Right atrium auricular region (tissue), 2 donors: ENCODE data around the gene MMD. TPM values are rescaled to one million over a fixed set of nuclear protein-coding genes. Genes with fewer than 3 reads are reported as not detected.
A peak's percentile ranks its signal among the peaks of the same experiment; 100 is the strongest.

Experiments
- DNase-seq: peaks from one replicate; pipeline ENCODE4 v3.0.0-alpha.2; 2019; ENCODE audit warnings: low spot score
- H3K27ac ChIP-seq, 2 donors: fragments of 200-600 bp; sonication (generic); 1 replicate in 1 of 2; 2 replicates in 1 of 2; pipeline ENCODE4 v1.5.1; 2016 to 2019
- H3K27me3 ChIP-seq, 2 donors: fragments of 200-600 bp; sonication (generic); one replicate each; pipeline versions ENCODE4 v1.5.1 to v1.6.0; 2017 to 2019
- H3K36me3 ChIP-seq: fragments of 200-600 bp; sonication (generic); one replicate; pipeline ENCODE4 v1.5.1; 2016
- H3K4me1 ChIP-seq, 2 donors: fragments of 200-600 bp; sonication (generic); one replicate each; pipeline versions ENCODE4 v1.5.1 to v1.6.0; 2017 to 2019
- H3K4me3 ChIP-seq, 2 donors: fragments of 200-600 bp; sonication (generic); 1 replicate in 1 of 2; 2 replicates in 1 of 2; pipeline ENCODE4 v1.5.1; 2017 to 2019; ENCODE audit warnings: mild to moderate bottlenecking in 1 of 2, moderate library complexity in 1 of 2
- H3K9me3 ChIP-seq, 2 donors: fragments of 200-600 bp; sonication (generic); one replicate each; pipeline ENCODE4 v1.5.1; 2019
- total RNA-seq, 2 donors: library from RNA; depleted of rRNA; stranded (reverse); fragments of >200 nt; gene quantifications; one replicate each; pipeline ENCODE4 v1.1.0, GENCODE V29; 2016
- TF ChIP-seq, protein P1 (sequence below), 2 donors: fragments of 200-600 bp; sonication (generic); IDR thresholded peaks; one replicate each; pipeline ENCODE4 v1.5.1; 2019; ENCODE audit warnings: antibody characterized with exemption in 2 of 2

The MMD gene
- total RNA-seq, 2 donors from 2014 or later, result 12.5 to 17.5 TPM

DNA sequence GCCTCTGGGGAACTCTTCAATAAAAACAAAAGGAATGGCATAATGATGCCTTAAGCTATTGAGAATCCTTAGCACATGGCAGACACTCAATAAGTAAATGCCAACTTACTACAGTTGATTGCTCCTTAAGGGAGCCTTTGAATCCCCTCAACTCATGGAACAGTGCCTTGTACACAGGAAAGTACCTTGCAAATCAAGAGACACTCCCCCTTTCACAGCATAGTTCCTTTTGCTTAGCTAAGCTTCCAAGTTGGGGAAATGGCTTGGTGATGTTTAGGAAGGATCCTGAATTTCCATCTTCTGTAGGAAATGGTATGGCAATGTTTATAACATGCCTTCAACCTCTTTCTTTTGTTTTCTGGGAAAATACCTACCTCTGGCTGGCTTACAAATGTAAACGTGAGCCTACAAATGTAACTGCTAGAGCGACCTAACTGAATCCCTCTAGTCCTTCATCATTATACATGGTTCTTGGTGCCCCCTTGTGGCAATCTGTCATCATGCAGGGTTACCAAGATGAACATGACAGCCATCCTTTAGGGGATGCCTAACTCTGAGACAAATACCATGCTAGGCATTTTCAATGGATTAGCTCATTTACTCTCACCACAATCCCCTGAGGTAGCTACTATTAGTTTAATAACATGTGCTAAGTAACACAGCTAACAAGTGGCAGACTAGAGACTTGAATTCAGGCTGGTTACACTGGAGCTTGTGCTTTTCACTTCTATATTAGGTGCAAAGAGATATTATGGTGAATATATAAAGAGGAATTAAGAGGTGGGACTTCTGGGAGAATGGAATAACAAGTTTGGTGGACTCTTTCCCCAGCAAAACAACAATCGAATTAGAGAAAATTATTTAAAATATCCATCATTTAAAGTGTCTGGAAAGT, 65.0 kb downstream of the MMD start:
- H3K36me3 ChIP-seq, result no peaks in the 10 kb centered on the region
- peaks cover 0 to 18% of the 10 kb centered on the region in 2 donors for H3K9me3 ChIP-seq
- no peaks in the 10 kb centered on the region for H3K4me1 ChIP-seq
- H3K27ac ChIP-seq, result no peak overlapping the region
- TF ChIP-seq, protein P1, sequence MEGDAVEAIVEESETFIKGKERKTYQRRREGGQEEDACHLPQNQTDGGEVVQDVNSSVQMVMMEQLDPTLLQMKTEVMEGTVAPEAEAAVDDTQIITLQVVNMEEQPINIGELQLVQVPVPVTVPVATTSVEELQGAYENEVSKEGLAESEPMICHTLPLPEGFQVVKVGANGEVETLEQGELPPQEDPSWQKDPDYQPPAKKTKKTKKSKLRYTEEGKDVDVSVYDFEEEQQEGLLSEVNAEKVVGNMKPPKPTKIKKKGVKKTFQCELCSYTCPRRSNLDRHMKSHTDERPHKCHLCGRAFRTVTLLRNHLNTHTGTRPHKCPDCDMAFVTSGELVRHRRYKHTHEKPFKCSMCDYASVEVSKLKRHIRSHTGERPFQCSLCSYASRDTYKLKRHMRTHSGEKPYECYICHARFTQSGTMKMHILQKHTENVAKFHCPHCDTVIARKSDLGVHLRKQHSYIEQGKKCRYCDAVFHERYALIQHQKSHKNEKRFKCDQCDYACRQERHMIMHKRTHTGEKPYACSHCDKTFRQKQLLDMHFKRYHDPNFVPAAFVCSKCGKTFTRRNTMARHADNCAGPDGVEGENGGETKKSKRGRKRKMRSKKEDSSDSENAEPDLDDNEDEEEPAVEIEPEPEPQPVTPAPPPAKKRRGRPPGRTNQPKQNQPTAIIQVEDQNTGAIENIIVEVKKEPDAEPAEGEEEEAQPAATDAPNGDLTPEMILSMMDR (IDR thresholded peaks at IDR 0.05), result peak; percentile 71 to 81
- peak; percentile 77 for DNase-seq
- H3K4me3 ChIP-seq, result no peak overlapping the region
- H3K27me3 ChIP-seq, result no peaks in the 10 kb centered on the region

DNA sequence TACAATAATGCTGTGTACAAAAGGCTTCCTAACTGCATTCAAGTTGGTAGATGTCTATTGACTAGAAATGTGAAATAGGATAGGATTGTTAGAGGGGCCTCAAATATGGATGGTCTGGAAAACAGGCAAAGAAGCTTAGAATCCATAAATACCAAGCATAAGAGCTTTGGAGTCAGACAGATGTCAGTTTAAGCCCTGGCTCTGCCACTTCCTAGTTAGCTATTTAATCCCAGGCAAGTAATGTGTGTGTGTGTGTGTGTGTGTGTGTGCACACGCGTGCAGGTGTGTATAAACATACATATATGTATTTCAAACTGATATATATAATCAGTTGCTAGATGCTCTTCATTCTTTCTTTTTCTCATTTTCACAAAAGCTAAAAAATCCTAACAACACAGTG, 66.7 kb downstream of the MMD start:
- Histone ChIP-seq H3K4me3 (no peak overlapping the region), H3K27me3 (no peaks in the 10 kb centered on the region), H3K9me3 (peaks cover 0 to 5% of the 10 kb centered on the region in 2 donors), H3K36me3 (no peaks in the 10 kb centered on the region), H3K27ac (no peak overlapping the region), H3K4me1 (no peaks in the 10 kb centered on the region)
- no peak for DNase-seq
- TF ChIP-seq, protein P1 (IDR thresholded peaks at IDR 0.05), result no peak

DNA sequence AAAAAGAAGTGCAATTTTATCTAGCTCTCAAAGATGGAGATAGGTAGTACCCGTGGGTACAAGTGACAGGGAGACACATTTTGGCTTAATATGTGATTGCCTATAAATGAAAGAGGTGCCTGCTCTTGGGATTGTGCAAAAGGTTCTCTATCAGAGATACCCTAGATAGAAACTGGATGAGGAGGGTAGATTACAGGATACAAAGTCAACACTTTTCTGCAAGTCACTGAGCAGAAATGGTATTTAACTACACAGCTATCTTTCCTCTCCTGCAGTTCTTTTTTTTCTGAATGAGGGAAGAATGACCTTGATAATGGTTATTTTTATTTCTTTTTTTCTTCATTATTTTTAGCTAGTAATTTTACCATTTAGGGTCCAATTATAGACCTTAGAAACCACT, 67.6 kb downstream of the MMD start:
- Histone ChIP-seq H3K9me3 (peaks cover 0 to 5% of the 10 kb centered on the region in 2 donors), H3K4me1 (no peaks in the 10 kb centered on the region), H3K36me3 (no peaks in the 10 kb centered on the region), H3K4me3 (no peak overlapping the region), H3K27ac (no peak overlapping the region), H3K27me3 (no peaks in the 10 kb centered on the region)
- DNase-seq, result no peak
- TF ChIP-seq, protein P1 (IDR thresholded peaks at IDR 0.05), result no peak

DNA sequence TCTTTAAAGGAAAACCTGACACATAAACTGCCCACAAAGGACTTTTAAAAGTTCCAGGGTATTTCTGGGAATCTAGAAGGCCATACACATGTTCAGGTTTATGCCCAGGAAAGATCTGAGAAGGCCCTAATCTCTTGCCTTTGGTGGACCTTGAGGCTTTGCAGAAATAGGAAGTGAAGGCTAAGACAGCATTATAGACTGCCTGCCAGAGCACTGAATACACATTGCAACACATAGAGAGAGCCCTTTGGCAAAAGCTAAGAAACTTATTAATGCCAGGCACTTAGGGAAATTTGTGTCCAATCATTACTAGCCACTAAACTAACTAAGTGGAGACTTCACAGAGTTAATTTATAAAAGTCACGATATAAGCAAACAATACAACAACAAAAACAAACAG, 70.4 kb downstream of the MMD start:
- Histone ChIP-seq H3K4me1 (no peaks in the 10 kb centered on the region), H3K36me3 (no peaks in the 10 kb centered on the region), H3K27me3 (no peaks in the 10 kb centered on the region), H3K27ac (no peak overlapping the region), H3K4me3 (no peak overlapping the region), H3K9me3 (peaks cover 0 to 5% of the 10 kb centered on the region in 2 donors)
- TF ChIP-seq, protein P1 (IDR thresholded peaks at IDR 0.05), result no peak
- no peak for DNase-seq

DNA sequence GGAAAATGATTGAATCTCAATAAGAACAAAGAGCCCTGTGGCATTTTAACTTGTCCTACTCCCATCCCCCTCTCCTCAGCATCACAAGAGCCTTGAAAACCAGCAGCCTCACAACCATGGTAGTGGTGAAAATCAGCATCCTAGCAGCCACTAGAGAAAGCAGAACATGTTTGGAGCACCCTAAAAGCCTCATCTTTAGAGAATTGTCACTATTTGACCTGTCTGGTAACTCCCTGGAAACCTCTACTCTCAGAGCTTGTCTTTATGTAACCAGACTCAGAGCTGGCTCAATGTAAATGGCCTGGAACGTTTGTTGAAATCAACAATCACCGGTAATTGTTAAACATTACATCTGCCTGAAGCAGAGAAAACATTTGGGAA, 70.8 kb downstream of the MMD start:
- TF ChIP-seq, protein P1 (IDR thresholded peaks at IDR 0.05), result no peak
- Histone ChIP-seq H3K27me3 (no peaks in the 10 kb centered on the region), H3K9me3 (peaks cover 0 to 5% of the 10 kb centered on the region in 2 donors), H3K4me1 (no peaks in the 10 kb centered on the region), H3K36me3 (no peaks in the 10 kb centered on the region), H3K27ac (no peak overlapping the region), H3K4me3 (no peak overlapping the region)
- no peak for DNase-seq
